GM23338 (cell line): ENCODE measurements around the gene ASCL2. TPM values are rescaled to one million over a fixed set of nuclear protein-coding genes. Genes with fewer than 3 reads are reported as not detected.
A peak's percentile ranks its signal among the peaks of the same experiment; 100 is the strongest.
"Not testable (repeated sequence)": the region's sequence is repeated elsewhere in the genome, so short reads cannot be mapped to it uniquely, and the experiment has no call there.

Experiments used
- ATAC-seq: fragments of 200-7000 bp; cut with Tn5 transposase; 3 replicates; pipeline ENCODE4 v1.9.1; 2020
- DNase-seq: peaks from one replicate; pipeline ENCODE4 v3.0.0-alpha.2; 2015; ENCODE audit warnings: low spot score
- H2AFZ ChIP-seq: fragments of 200-600 bp; sonication (generic); 2 replicates; pipeline ENCODE4 v1.8.0; 2016; ENCODE audit warnings: antibody characterized with exemption, mild to moderate bottlenecking, moderate library complexity
- H3F3A ChIP-seq: fragments of 200-600 bp; sonication (generic); replicated peaks from 2 replicates; pipeline ENCODE4 v1.8.0; 2017; ENCODE audit warnings: antibody characterized with exemption, mixed run types, low read depth
- H3K27ac ChIP-seq: fragments of 200-600 bp; sonication (generic); 2 replicates; pipeline ENCODE4 v1.6.1; 2016; ENCODE audit warnings: low read depth
- H3K27me3 ChIP-seq: fragments of 200-600 bp; sonication (generic); 2 replicates; pipeline ENCODE4 v1.8.0; 2016; ENCODE audit warnings: mild to moderate bottlenecking, mixed run types, moderate library complexity; ENCODE audit not compliant: insufficient read depth
- H3K36me3 ChIP-seq: fragments of 200-600 bp; sonication (generic); 2 replicates; pipeline ENCODE4 v1.8.0; 2016; ENCODE audit warnings: mild to moderate bottlenecking; ENCODE audit not compliant: insufficient read depth
- H3K4me1 ChIP-seq: fragments of 200-600 bp; sonication (generic); 2 replicates; pipeline ENCODE4 v1.8.0; 2016; ENCODE audit warnings: mild to moderate bottlenecking, moderate library complexity; ENCODE audit not compliant: insufficient read depth
- H3K4me2 ChIP-seq: fragments of 200-600 bp; sonication (generic); 2 replicates; pipeline ENCODE4 v1.7.1; 2017; ENCODE audit warnings: mixed run types
- H3K4me3 ChIP-seq: fragments of 200-600 bp; sonication (generic); 2 replicates; pipeline ENCODE4 v1.6.1; 2016; ENCODE audit warnings: mixed run types
- H3K79me2 ChIP-seq: fragments of 200-600 bp; sonication (generic); replicated peaks from 2 replicates; pipeline ENCODE4 v1.8.0; 2017; ENCODE audit warnings: mild to moderate bottlenecking; ENCODE audit not compliant: insufficient read depth
- H3K9me2 ChIP-seq: fragments of 200-600 bp; sonication (generic); 2 replicates; pipeline ENCODE4 v1.8.0; 2017; ENCODE audit not compliant: insufficient read depth
- H4K20me1 ChIP-seq: fragments of 200-600 bp; sonication (generic); replicated peaks from 2 replicates; pipeline ENCODE4 v1.8.0; 2017; ENCODE audit warnings: mild to moderate bottlenecking; ENCODE audit not compliant: insufficient read depth
- H3K27ac Mint-ChIP-seq: 2 replicates; pipeline ENCODE4 v1.8.0; 2020; ENCODE audit warnings: inconsistent platforms, mild to moderate bottlenecking, moderate library complexity, mixed read lengths
- H3K27me3 Mint-ChIP-seq: 3 replicates; pipeline ENCODE4 v1.8.0; 2022; ENCODE audit warnings: low read depth, mild to moderate bottlenecking, moderate library complexity, mixed read lengths, inconsistent platforms; ENCODE audit not compliant: insufficient read depth, poor library complexity
- H3K36me3 Mint-ChIP-seq: 3 replicates; pipeline ENCODE4 v1.8.0; 2021; ENCODE audit warnings: low read depth, mild to moderate bottlenecking, inconsistent platforms, moderate library complexity, mixed read lengths
- H3K4me1 Mint-ChIP-seq: 3 replicates; pipeline ENCODE4 v1.8.0; 2020; ENCODE audit warnings: mild to moderate bottlenecking, inconsistent platforms, mixed read lengths
- H3K4me3 Mint-ChIP-seq: 3 replicates; pipeline ENCODE4 v1.8.0; 2021; ENCODE audit warnings: moderate library complexity, mild to moderate bottlenecking, inconsistent platforms, mixed read lengths
- H3K9me3 Mint-ChIP-seq: 3 replicates; pipeline ENCODE4 v1.8.0; 2020; ENCODE audit warnings: moderate library complexity, mild to moderate bottlenecking, inconsistent platforms, mixed read lengths
- CREB1 ChIP-seq: fragments of 250-450 bp; sonication (Bioruptor Pico); IDR thresholded peaks from 2 replicates; pipeline ENCODE4 v1.5.0; 2020; ENCODE audit warnings: low read depth, mild to moderate bottlenecking, moderate library complexity
- CTCF ChIP-seq, 2 experiments: fragments of 200-600 bp in 1 of 2; sonication (generic) in 1 of 2; conservative IDR thresholded peaks; 2 replicates each; pipeline versions ENCODE4 v1.5.1 to v1.6.1; 2016 to 2017; ENCODE audit warnings: antibody characterized with exemption in 2 of 2, low read depth in 2 of 2, mild to moderate bottlenecking in 2 of 2, moderate library complexity in 1 of 2
- EZH2 ChIP-seq: fragments of 200-600 bp; sonication (generic); IDR thresholded peaks from one replicate; pipeline ENCODE4 v1.8.0; 2017; ENCODE audit warnings: antibody characterized with exemption, mild to moderate bottlenecking, low read depth; ENCODE audit not compliant: unreplicated experiment
- EZH2phosphoT487 ChIP-seq: fragments of 200-600 bp; sonication (generic); IDR thresholded peaks from one replicate; pipeline ENCODE4 v1.8.1; 2018; ENCODE audit warnings: antibody characterized with exemption; ENCODE audit not compliant: unreplicated experiment
- JUNB ChIP-seq: IDR thresholded peaks from one replicate; pipeline ENCODE4 v1.6.1; 2016; ENCODE audit warnings: antibody characterized with exemption; ENCODE audit not compliant: unreplicated experiment
- NANOG ChIP-seq: IDR thresholded peaks from 2 replicates; pipeline ENCODE4 v1.6.1; 2016; ENCODE audit warnings: antibody characterized with exemption, borderline replicate concordance
- REST ChIP-seq: IDR thresholded peaks from one replicate; pipeline ENCODE4 v1.6.1; 2018; ENCODE audit warnings: antibody characterized with exemption; ENCODE audit not compliant: unreplicated experiment
- ZNF114 ChIP-seq: fragments of 250-450 bp; sonication (Bioruptor Pico); IDR thresholded peaks from 2 replicates; pipeline ENCODE4 v1.5.0; 2020; ENCODE audit warnings: mild to moderate bottlenecking, moderate library complexity
- polyA plus RNA-seq: library from polyadenylated mRNA; unstranded; fragments of >200 nt; fragmentation: Nextera tagmentation; extraction: Ambion mirVana; gene quantifications from 2 replicates; pipeline ENCODE4 v1.2.1, GENCODE V29; 2016
- total RNA-seq: library from RNA; depleted of rRNA; stranded (reverse); fragments of >200 nt; shearing (Covaris generic); gene quantifications from 2 replicates; pipeline ENCODE4 v1.2.3, GENCODE V29; 2014

Gene ASCL2
- total and polyA plus RNA-seq, 2 experiments from 2014 or later: 0.57 to 1.6 TPM

- no peak overlapping the region for H3K4me3 Mint-ChIP-seq
- TF ChIP-seq ZNF114 (CRISPR knock-in tag) (no peak), CTCF (conservative IDR thresholded peaks at IDR 0.05; ENCODE audit: low read depth in 2 of 2) (no peak)
- no peaks in the 10 kb centered on the region for H3K79me2 ChIP-seq
- no peaks in the 10 kb centered on the region for H4K20me1 ChIP-seq
- H3K36me3 ChIP-seq: no peaks in the 10 kb centered on the region
- H3K27ac ChIP-seq: no peak overlapping the region
- H3K9me3 Mint-ChIP-seq: no peaks in the 10 kb centered on the region
- no peak overlapping the region for H3K4me3 ChIP-seq
- H3K27me3 ChIP-seq: peaks cover under 1% of the 10 kb centered on the region; the same call in 1 of the 2 replicates
- no peak overlapping the region for H3K4me2 ChIP-seq
- no peaks in the 10 kb centered on the region; the same call in 1 of the 2 replicates for H3K4me1 ChIP-seq
- no peak for ATAC-seq
- peaks cover 11% of the 10 kb centered on the region; the same call in 2 of the 3 replicates for H3K4me1 Mint-ChIP-seq
- DNase-seq: no peak
- no peak overlapping the region for H2AFZ ChIP-seq
- H3K27ac Mint-ChIP-seq: no peak overlapping the region
- no peaks in the 10 kb centered on the region for H3K9me2 ChIP-seq
- peaks cover 7% of the 10 kb centered on the region for H3K27me3 Mint-ChIP-seq
- H3F3A ChIP-seq: no peaks in the 10 kb centered on the region
- H3K36me3 Mint-ChIP-seq: no peaks in the 10 kb centered on the region
Measured at GRCh38 chr11:2237457-2238238, 32.7 kb downstream of the ASCL2 start.

- not testable (repeated sequence) for H3K27me3 Mint-ChIP-seq, H3K27ac Mint-ChIP-seq, H3K4me3 ChIP-seq, H3K36me3 Mint-ChIP-seq, H4K20me1 ChIP-seq, H3K9me3 Mint-ChIP-seq, H3K36me3 ChIP-seq, H3K4me2 ChIP-seq, H3K9me2 ChIP-seq, H3K4me3 Mint-ChIP-seq, H3K4me1 ChIP-seq, DNase-seq, H3K27ac ChIP-seq, H2AFZ ChIP-seq, H3F3A ChIP-seq, ATAC-seq, H3K79me2 ChIP-seq, H3K27me3 ChIP-seq
- peaks cover 11% of the 10 kb centered on the region; the same call in 2 of the 3 replicates for H3K4me1 Mint-ChIP-seq
Measured at GRCh38 chr11:2236381-2237134, 33.8 kb downstream of the ASCL2 start.

GRCh38 chr11:2235588-2236326, 34.6 kb downstream of the ASCL2 start:
- no peak for DNase-seq
- Histone ChIP-seq H3K4me3 (no peak overlapping the region), H3K27me3 (peaks cover 8% of the 10 kb centered on the region; the same call in 1 of the 2 replicates), H3K4me2 (no peak overlapping the region), H2AFZ (no peak overlapping the region), H3K9me2 (no peaks in the 10 kb centered on the region), H3F3A (no peaks in the 10 kb centered on the region), H4K20me1 (no peaks in the 10 kb centered on the region), H3K36me3 (no peaks in the 10 kb centered on the region), H3K79me2 (no peaks in the 10 kb centered on the region), H3K27ac (no peak overlapping the region), H3K4me1 (no peaks in the 10 kb centered on the region; the same call in 1 of the 2 replicates)
- Mint-ChIP-seq H3K4me3 (no peak overlapping the region), H3K27ac (no peak overlapping the region), H3K9me3 (no peaks in the 10 kb centered on the region), H3K27me3 (peaks cover 7% of the 10 kb centered on the region), H3K4me1 (peaks cover 11% of the 10 kb centered on the region; the same call in 2 of the 3 replicates), H3K36me3 (no peaks in the 10 kb centered on the region)
- peak; percentile 60 for ATAC-seq
- no peak for TF ChIP-seq REST
- TF ChIP-seq CTCF (conservative IDR thresholded peaks at IDR 0.05; ENCODE audit: low read depth in 2 of 2): no peak
- TF ChIP-seq EZH2: no peak
- no peak for TF ChIP-seq NANOG
- no peak for TF ChIP-seq CREB1 (CRISPR knock-in tag)
- no peak for TF ChIP-seq ZNF114 (CRISPR knock-in tag)
- TF ChIP-seq EZH2phosphoT487: no peak
- no peak for TF ChIP-seq JUNB
